ENCODE results near the gene ATP8B1. TPM values are rescaled to one million over a fixed set of nuclear protein-coding genes. Genes with fewer than 3 reads are reported as not detected.

Gene ATP8B1
- total RNA-seq, 6 experiments from 2014 or later = 9.0 to 18.4 (median 17.1) TPM

- Histone ChIP-seq H3K4me1 (peaks cover 0 to 6% (median 0%) of the 10 kb centered on the region in 4 donors), H3K4me3 (peak overlapping the region; percentile 51 to 70 (median 60)), H3K27ac (no peak overlapping the region), H3K36me3 (no peaks in the 10 kb centered on the region), H3K27me3 (no peaks in the 10 kb centered on the region), H3K9me3 (no peaks in the 10 kb centered on the region)
- DNase-seq (no peak), ATAC-seq (no peak)
- TF ChIP-seq POLR2A (IDR thresholded peaks at IDR 0.05) (no peak), CTCF (IDR thresholded peaks at IDR 0.05) (no peak)
- intact Hi-C loops (cut with DNase I) = no loop called here
- 98% methylated on average over 9 of the region's 9 CpGs for WGBS (ENCODE audit: insufficient coverage, low coverage, low lambda C conversion rate, missing lambda C conversion rate)
Measured at GRCh38 chr18:57629422-57629821, 173.7 kb downstream of the ATP8B1 start.

- intact Hi-C loops (cut with DNase I) = no loop called here
Measured at GRCh38 chr18:57627488-57627887, 175.6 kb downstream of the ATP8B1 start.

GRCh38 chr18:57624988-57625387, 178.1 kb downstream of the ATP8B1 start:
- DNase-seq = no peak
- Histone ChIP-seq H3K27me3 (no peaks in the 10 kb centered on the region), H3K4me3 (no peak overlapping the region), H3K9me3 (no peaks in the 10 kb centered on the region), H3K4me1 (peaks cover 0 to 10% (median 0%) of the 10 kb centered on the region in 4 donors), H3K27ac (no peak overlapping the region), H3K36me3 (no peaks in the 10 kb centered on the region)
- TF ChIP-seq POLR2A (IDR thresholded peaks at IDR 0.05) (no peak), CTCF (IDR thresholded peaks at IDR 0.05) (no peak)
- intact Hi-C loops (cut with DNase I) = no loop called here
- no peak for ATAC-seq
- WGBS (ENCODE audit: insufficient coverage, low coverage, low lambda C conversion rate, missing lambda C conversion rate) = no CpG with 5 or more reads among the region's 4 CpGs

More at GRCh38 chr18:57627488-57627887, 175.6 kb downstream of the ATP8B1 start:
- TF ChIP-seq POLR2A (IDR thresholded peaks at IDR 0.05) (no peak), CTCF (IDR thresholded peaks at IDR 0.05) (no peak)
- DNase-seq (no peak), ATAC-seq (no peak)
- H3K27me3 ChIP-seq = no peaks in the 10 kb centered on the region
- H3K9me3 ChIP-seq = no peaks in the 10 kb centered on the region
- H3K27ac ChIP-seq = no peak overlapping the region
- H3K36me3 ChIP-seq = no peaks in the 10 kb centered on the region
- peaks cover 0 to 7% (median 0%) of the 10 kb centered on the region in 4 donors for H3K4me1 ChIP-seq
- WGBS (ENCODE audit: insufficient coverage, low coverage, low lambda C conversion rate, missing lambda C conversion rate) = 90% methylated on average over 2 of the region's 5 CpGs
- no peak overlapping the region for H3K4me3 ChIP-seq

GRCh38 chr18:57621246-57621604, 181.9 kb downstream of the ATP8B1 start:
- ATAC-seq = peak; percentile 52 to 61 (median 54)
- 0% methylated on average over 10 of the region's 20 CpGs for WGBS (ENCODE audit: insufficient coverage, low coverage, low lambda C conversion rate, missing lambda C conversion rate)

More at GRCh38 chr18:57621246-57621604, 181.9 kb downstream of the ATP8B1 start:
- Histone ChIP-seq H3K27me3 (no peaks in the 10 kb centered on the region), H3K36me3 (peaks cover 0 to 10% (median 3%) of the 10 kb centered on the region in 4 donors), H3K9me3 (no peaks in the 10 kb centered on the region), H3K27ac (peak overlapping the region; percentile 75 to 85 (median 79)), H3K4me3 (peak overlapping the region; percentile 61 to 92 (median 80)), H3K4me1 (peaks cover 0 to 10% (median 0%) of the 10 kb centered on the region in 4 donors)
- intact Hi-C loops (cut with DNase I) = no loop called here
- TF ChIP-seq CTCF (IDR thresholded peaks at IDR 0.05) (no peak), POLR2A (IDR thresholded peaks at IDR 0.05) (no peak)
- DNase-seq = no peak
